ENCODE data around the gene UPP1.

- TF ChIP-seq POLR2A (IDR thresholded peaks at IDR 0.05) (no peak), CTCF (IDR thresholded peaks at IDR 0.05) (no peak)
Observed at GRCh38 chr7:48040944-48041652, 48.0 kb upstream of the UPP1 start.

All from ovary (tissue), 3 donors.